Pancreas (tissue), 10 donors: ENCODE results near the gene LILRA6. TPM values are rescaled to one million over a fixed set of nuclear protein-coding genes. Genes with fewer than 3 reads are reported as not detected.
"Not testable (repeated sequence)": the region's sequence is repeated elsewhere in the genome, so short reads cannot be mapped to it uniquely, and the experiment has no call there.

ENCODE experiments used
- ATAC-seq, 4 donors: fragments of 200-7000 bp; cut with Tn5 transposase; one replicate each; pipeline versions ENCODE4 v1.8.0 to v1.9.1; 2020; ENCODE audit warnings: mild to moderate bottlenecking in 4 of 4, moderate library complexity in 4 of 4
- DNase-seq, 6 donors: peaks; one replicate each; pipeline ENCODE4 v3.0.0-alpha.2; 2020
- FAIRE-seq: peaks from 2 replicates; lab custom pipeline; 2012; peaks lifted over from hg19 to GRCh38; lab: Jason Lieb, UNC
- H3K27ac ChIP-seq, 4 donors: fragments of 200-600 bp; sonication (generic); 1 replicate in 3 of 4; 2 replicates in 1 of 4; pipeline versions ENCODE4 v1.5.0 to v1.8.0; 2020
- H3K27me3 ChIP-seq, 4 donors: fragments of 200-600 bp; one replicate each; pipeline ENCODE4 v1.8.0; 2021
- H3K36me3 ChIP-seq, 3 donors: fragments of 200-600 bp; sonication (generic) in 1 of 3; one replicate each; pipeline versions ENCODE4 v1.5.0 to v1.8.0; 2020 to 2021
- H3K4me1 ChIP-seq, 3 donors: fragments of 200-600 bp; one replicate each; pipeline ENCODE4 v1.8.0; 2021
- H3K4me3 ChIP-seq, 4 donors: fragments of 200-600 bp; sonication (generic) in 2 of 4; one replicate each; pipeline versions ENCODE4 v1.5.0 to v1.8.0; 2020 to 2021
- H3K9me3 ChIP-seq, 4 donors: fragments of 200-600 bp; one replicate each; pipeline ENCODE4 v1.8.0; 2021
- CTCF ChIP-seq, 4 donors: fragments of 200-600 bp; sonication (generic) in 3 of 4; IDR thresholded peaks; one replicate each; pipeline versions ENCODE4 v1.5.0 to v1.8.0; 2021; ENCODE audit warnings: antibody characterized with exemption in 4 of 4
- WGBS, 2 donors: extraction: QIAGEN DNeasy Blood & Tissue Kit; methylation state at CpG; one replicate each; pipeline ENCODE4 v1.1.7; 2013; 5-methylcytosine and 5-hydroxymethylcytosine counted together
- intact Hi-C, 3 donors: fragments of 100-400 bp; cut with DNase I; formaldehyde crosslinking; loops; one replicate each; pipeline versions ENCODE4 v1.11.1 to v1.14.2; 2022
- polyA plus RNA-seq, 2 donors: library from polyadenylated mRNA; stranded (reverse); fragments of 200-250 nt; gene quantifications; one replicate each; pipeline ENCODE4 v1.2.3, GENCODE V29; 2013
- total RNA-seq, 6 donors: library from RNA; stranded (reverse); fragmentation: NEBNext Ultra II Directional in 4 of 6; extraction: Animal tissue kit (Norgen Biotek cat#: 25700) in 4 of 6; gene quantifications; one replicate each; pipeline versions ENCODE4 v1.2.1 to v1.2.4, GENCODE V29; 2021 to 2023
- donor health status: healthy with polysubstance abuse.
- donor health status: DM: no; HTN: no; CAD: no; lungs with moderate emphysema.
- donor health status: DM: no; HTN: no; CAD: no.
- donor health status: control.
- donor health status: control.
- donor health status: Bipolar disorder and iron deficiency.
- donor health status: DM: yes; HTN: yes; CAD: no.
- donor health status: DM: no; HTN: no; CAD: no.
- donor health status: DM: no; HTN: no; CAD: no.
- donor health status: DM: yes; HTN: yes; CAD: no.

The LILRA6 gene
- total and polyA plus RNA-seq, 8 donors: 0.20 to 2.4 (median 0.36) TPM

DNA sequence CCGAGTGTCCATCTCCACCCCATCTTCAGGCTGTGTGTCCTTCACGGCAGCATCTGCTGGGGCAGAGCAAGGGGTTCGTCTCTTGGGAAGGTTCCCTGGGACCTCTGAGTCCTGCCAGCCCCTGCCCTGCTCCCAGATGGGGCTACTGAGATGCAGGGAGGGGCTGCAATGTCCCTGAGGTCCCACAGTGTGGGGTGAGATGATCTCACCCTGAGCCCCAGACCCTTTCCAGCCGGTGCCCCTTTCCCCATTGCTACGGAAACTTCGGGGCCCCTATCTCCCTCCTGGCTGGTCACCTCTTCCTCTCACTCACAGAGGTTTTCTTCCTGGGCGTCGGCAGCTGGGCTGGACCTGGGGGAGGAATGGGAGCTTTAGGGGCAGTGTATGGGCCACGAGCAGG lies 33.4 kb upstream of the LILRA6 start:
- ATAC-seq (no peak), DNase-seq (no peak), FAIRE-seq (no peak)
- intact Hi-C loops: no loop called here
- no peaks in the 10 kb centered on the region for H3K9me3 ChIP-seq
- H3K36me3 ChIP-seq: no peaks in the 10 kb centered on the region
- H3K27ac ChIP-seq: no peak overlapping the region
- H3K4me3 ChIP-seq: no peak overlapping the region
- WGBS, 2 donors: 32 to 42% methylated on average over 8 to 9 of the region's 9 CpGs
- TF ChIP-seq CTCF (IDR thresholded peaks at IDR 0.05): no peak
- H3K27me3 ChIP-seq: no peaks in the 10 kb centered on the region
- H3K4me1 ChIP-seq: no peaks in the 10 kb centered on the region

- H3K27ac ChIP-seq, intact Hi-C loops, H3K4me3 ChIP-seq, H3K4me1 ChIP-seq, ATAC-seq, H3K27me3 ChIP-seq, H3K36me3 ChIP-seq, H3K9me3 ChIP-seq, FAIRE-seq: not testable (repeated sequence)
- WGBS, 2 donors: 38 to 48% methylated on average over 9 of the region's 9 CpGs
- DNase-seq: peak in 1 of 6 donors; percentile 0
These were observed 31.9 kb upstream of the LILRA6 start for GRCh38 chr19:54274516-54274915.

GRCh38 chr19:54273821-54274220 lies 31.2 kb upstream of the LILRA6 start:
- no peak overlapping the region for H3K4me3 ChIP-seq
- H3K27me3 ChIP-seq: peaks cover 0 to 6% (median 0%) of the 10 kb centered on the region in 4 donors
- ATAC-seq: no peak
- H3K27ac ChIP-seq: no peak overlapping the region
- no peak for TF ChIP-seq CTCF (IDR thresholded peaks at IDR 0.05)
- H3K36me3 ChIP-seq: no peaks in the 10 kb centered on the region
- no peaks in the 10 kb centered on the region for H3K4me1 ChIP-seq
- intact Hi-C loops: no loop called here
- 45 to 57% methylated on average over 3 of the region's 3 CpGs for WGBS, 2 donors
- DNase-seq: no peak
- no peaks in the 10 kb centered on the region for H3K9me3 ChIP-seq
- FAIRE-seq: no peak

- H3K36me3 ChIP-seq, intact Hi-C loops, H3K4me1 ChIP-seq, H3K27me3 ChIP-seq, H3K27ac ChIP-seq, H3K9me3 ChIP-seq, FAIRE-seq, H3K4me3 ChIP-seq: not testable (repeated sequence)
- WGBS, 2 donors: 47 to 50% methylated on average over 5 of the region's 5 CpGs
- DNase-seq (peak in 1 of 6 donors; percentile 12), ATAC-seq (peak in 1 of 4 donors; percentile 36)
These were observed 29.6 kb upstream of the LILRA6 start for GRCh38 chr19:54272181-54272580.

DNA sequence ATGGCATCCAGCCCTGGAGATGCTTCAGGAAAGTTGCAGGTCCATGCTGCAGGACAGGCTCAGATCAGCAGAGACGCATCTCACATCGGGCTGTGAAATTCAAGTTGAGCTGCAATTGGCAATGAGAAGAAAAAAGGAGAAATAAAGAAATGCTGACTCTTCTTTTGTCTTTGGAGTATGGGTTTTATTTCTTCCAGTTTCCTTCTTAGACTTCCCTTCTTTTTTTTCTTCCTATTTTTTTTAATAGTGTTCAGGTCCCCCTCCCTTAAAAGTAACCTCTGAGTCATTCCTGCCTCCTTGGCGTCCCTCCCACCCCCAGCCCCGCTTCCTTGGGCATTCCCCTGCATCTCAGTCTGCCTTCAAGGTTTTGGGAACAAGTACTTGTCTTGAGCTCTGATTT lies 29.0 kb upstream of the LILRA6 start:
- H3K4me1 ChIP-seq, H3K27ac ChIP-seq, H3K9me3 ChIP-seq, intact Hi-C loops, H3K36me3 ChIP-seq, FAIRE-seq, H3K4me3 ChIP-seq, H3K27me3 ChIP-seq: not testable (repeated sequence)
- ATAC-seq: peak in 2 of 4 donors; percentile 51 to 70
- WGBS, 2 donors: 47 to 64% methylated on average over 4 of the region's 4 CpGs
- DNase-seq: peak in 1 of 6 donors; percentile 18

- no peak for TF ChIP-seq CTCF (IDR thresholded peaks at IDR 0.05)
- H3K27ac ChIP-seq: no peak overlapping the region
- DNase-seq: peak in 1 of 6 donors; percentile 50
- WGBS, 2 donors: 53 to 67% methylated on average over 8 of the region's 8 CpGs
- intact Hi-C loops: no loop called here
- no peaks in the 10 kb centered on the region for H3K4me1 ChIP-seq
- no peak for FAIRE-seq
- no peak overlapping the region for H3K4me3 ChIP-seq
- H3K27me3 ChIP-seq: peaks cover 0 to 6% (median 0%) of the 10 kb centered on the region in 4 donors
- no peaks in the 10 kb centered on the region for H3K36me3 ChIP-seq
- peak in 2 of 4 donors; percentile 71 to 81 for ATAC-seq
- no peaks in the 10 kb centered on the region for H3K9me3 ChIP-seq
These were observed 28.5 kb upstream of the LILRA6 start for GRCh38 chr19:54271106-54271505.
